HG03045 (cell line): ENCODE data around the gene CNTN1.
"Not testable (repeated sequence)": the region's sequence is repeated elsewhere in the genome, so short reads cannot be mapped to it uniquely, and the experiment has no call there.

Source experiments
- ATAC-seq: cut with Tn5 transposase; IDR thresholded peaks from one replicate; pipeline ENCODE4 v1.9.1; 2021; ENCODE audit warnings: mild to moderate bottlenecking, moderate library complexity; ENCODE audit not compliant: unreplicated experiment

Gene CNTN1

GRCh38 chr12:40697566-40698259 is 5.5 kb downstream of the CNTN1 start:
- no peak for ATAC-seq

GRCh38 chr12:40701756-40702155 is 9.5 kb downstream of the CNTN1 start:
- ATAC-seq: peak; percentile 64

- no peak for ATAC-seq
Measured at GRCh38 chr12:40711121-40711520, 18.9 kb downstream of the CNTN1 start.

GRCh38 chr12:40714636-40715035 is 22.4 kb downstream of the CNTN1 start:
- no peak for ATAC-seq

GRCh38 chr12:40716037-40716436 is 23.8 kb downstream of the CNTN1 start:
- ATAC-seq: no peak

GRCh38 chr12:40717576-40717975 is 25.3 kb downstream of the CNTN1 start:
- no peak for ATAC-seq

- ATAC-seq: no peak
Measured at GRCh38 chr12:40718878-40719372, 26.7 kb downstream of the CNTN1 start.

GRCh38 chr12:40723001-40723400 is 30.8 kb downstream of the CNTN1 start:
- no peak for ATAC-seq

GRCh38 chr12:40726366-40726765 is 34.1 kb downstream of the CNTN1 start:
- no peak for ATAC-seq

- no peak for ATAC-seq
Measured at GRCh38 chr12:40727774-40728483, 35.7 kb downstream of the CNTN1 start.

- ATAC-seq: no peak
Measured at GRCh38 chr12:40730281-40730680, 38.0 kb downstream of the CNTN1 start.

- ATAC-seq: no peak
Measured at GRCh38 chr12:40733871-40734270, 41.6 kb downstream of the CNTN1 start.

- ATAC-seq: no peak
Measured at GRCh38 chr12:40734276-40734675, 42.0 kb downstream of the CNTN1 start.

- no peak for ATAC-seq
Measured at GRCh38 chr12:40735551-40736230, 43.5 kb downstream of the CNTN1 start.

- not testable (repeated sequence) for ATAC-seq
Measured at GRCh38 chr12:40737416-40737815, 45.2 kb downstream of the CNTN1 start.

- no peak for ATAC-seq
Measured at GRCh38 chr12:40738856-40739255, 46.6 kb downstream of the CNTN1 start.

- ATAC-seq: no peak
Measured at GRCh38 chr12:40742041-40742440, 49.8 kb downstream of the CNTN1 start.

- no peak for ATAC-seq
Measured at GRCh38 chr12:40745386-40745785, 53.1 kb downstream of the CNTN1 start.

GRCh38 chr12:40749863-40750262 is 57.6 kb downstream of the CNTN1 start:
- ATAC-seq: no peak

- ATAC-seq: no peak
Measured at GRCh38 chr12:40752011-40752410, 59.8 kb downstream of the CNTN1 start.

GRCh38 chr12:40760821-40761220 is 68.6 kb downstream of the CNTN1 start:
- ATAC-seq: no peak

- ATAC-seq: no peak
Measured at GRCh38 chr12:40762072-40762471, 69.8 kb downstream of the CNTN1 start.
